HCT116 (cell line): ENCODE results near the gene PLSCR1. TPM values are rescaled to one million over a fixed set of nuclear protein-coding genes. Genes with fewer than 3 reads are reported as not detected.
"Not testable (repeated sequence)": the region's sequence is repeated elsewhere in the genome, so short reads cannot be mapped to it uniquely, and the experiment has no call there.

ENCODE experiments used
- ATAC-seq: fragments of 200-7000 bp; cut with Tn5 transposase; 2 replicates; pipeline ENCODE4 v1.9.1; 2020; ENCODE audit warnings: mild to moderate bottlenecking, moderate library complexity
- BruUV-seq: library from RNA; stranded (reverse); fragments of 400-500 nt; replicated peaks from 2 replicates; lab custom pipeline; 2021; lab: Mats Ljungman, UMichigan
- CTCF ChIA-PET: fragments of 300-600 bp; sonication (Branson Sonifier 250); formaldehyde crosslinking; loops from one replicate; lab custom pipeline; 2021; ENCODE audit warnings: antibody characterized with exemption; lab: Charles Lee
- POLR2A ChIA-PET: fragments of 300-600, 350-600 bp; sonication (Branson Sonifier 250); formaldehyde crosslinking; loops from one replicate; lab custom pipeline; 2021; ENCODE audit warnings: antibody characterized with exemption; lab: Charles Lee
- RAD21 ChIA-PET, 2 experiments: fragments of 300-600 bp; sonication (Branson Sonifier 250); formaldehyde crosslinking; loops; one replicate each; lab custom pipeline; 2023; ENCODE audit warnings: low total read pairs in 2 of 2; ENCODE audit not compliant: uncharacterized antibody in 2 of 2, unreplicated experiment in 2 of 2, low non-redundant PET in 1 of 2; lab: Charles Lee
- DNase-seq: peaks from one replicate; pipeline ENCODE4 v3.0.0-alpha.2; 2010; ENCODE audit warnings: low read depth, low spot score
- H2AFZ ChIP-seq: fragments of 200-600 bp; shearing (Covaris generic), sonication (generic); 2 replicates; pipeline ENCODE4 v1.6.1; 2017; ENCODE audit warnings: low read depth, mixed run types, mixed read lengths, antibody characterized with exemption, low read length; ENCODE audit not compliant: poor library complexity, severe bottlenecking
- H3K27ac ChIP-seq: 2 replicates; pipeline ENCODE4 v1.5.1; 2012; ENCODE audit warnings: low read depth, low read length
- H3K27me3 ChIP-seq: fragments of 200-600 bp; sonication (generic); 2 replicates; pipeline ENCODE4 v1.6.1; 2016; ENCODE audit warnings: mixed run types, low read length, mixed read lengths; ENCODE audit not compliant: insufficient read depth
- H3K36me3 ChIP-seq, 2 experiments: fragments of 200-500 bp in 1 of 2; fragments of 200-600 bp in 1 of 2; sonication (Bioruptor generic) in 1 of 2; sonication (generic) in 1 of 2; 2 replicates each; pipeline versions ENCODE4 v1.5.1 to v1.6.1; 2014 to 2016; ENCODE audit warnings: low read length in 2 of 2, inconsistent platforms in 1 of 2, mixed read lengths in 1 of 2, mixed run types in 1 of 2; ENCODE audit not compliant: insufficient read depth in 2 of 2, control insufficient read depth in 1 of 2
- H3K4me1 ChIP-seq, 2 experiments: fragments of 200-600 bp in 1 of 2; sonication (generic) in 1 of 2; 2 replicates each; pipeline versions ENCODE4 v1.5.1 to v1.6.1; 2012 to 2017; ENCODE audit warnings: low read length in 2 of 2, inconsistent platforms in 1 of 2, mild to moderate bottlenecking in 1 of 2, mixed read lengths in 1 of 2, mixed run types in 1 of 2, moderate library complexity in 1 of 2; ENCODE audit not compliant: insufficient read depth in 2 of 2, control insufficient read depth in 1 of 2
- H3K4me2 ChIP-seq: fragments of 200-600 bp; sonication (generic); 2 replicates; pipeline ENCODE4 v1.6.1; 2017; ENCODE audit warnings: mixed run types, low read length, mixed read lengths
- H3K4me3 ChIP-seq, 2 experiments: fragments of 200-600 bp in 1 of 2; sonication (generic) in 1 of 2; replicated peaks in 1 of 2; 2 replicates each; pipeline ENCODE4 v1.5.1; 2011 to 2016; ENCODE audit warnings: low read length in 2 of 2, control low read depth in 1 of 2, low read depth in 1 of 2, mild to moderate bottlenecking in 1 of 2, mixed read lengths in 1 of 2, mixed run types in 1 of 2
- H3K79me2 ChIP-seq: fragments of 200-600 bp; sonication (generic); 2 replicates; pipeline ENCODE4 v1.6.1; 2017; ENCODE audit warnings: mild to moderate bottlenecking, mixed run types, low read length, moderate library complexity, mixed read lengths; ENCODE audit not compliant: insufficient read depth
- H3K9ac ChIP-seq: fragments of 200-600 bp; sonication (generic); 2 replicates; pipeline ENCODE4 v1.6.1; 2016; ENCODE audit warnings: low read length, mixed read lengths
- H3K9me2 ChIP-seq: fragments of 200-600 bp; sonication (generic), shearing (Covaris generic); 2 replicates; pipeline ENCODE4 v1.6.1; 2017; ENCODE audit warnings: mixed run types, mild to moderate bottlenecking, moderate library complexity; ENCODE audit not compliant: insufficient read depth
- H3K9me3 ChIP-seq, 2 experiments: fragments of 200-500 bp in 1 of 2; fragments of 200-600 bp in 1 of 2; sonication (Bioruptor generic) in 1 of 2; sonication (generic) in 1 of 2; 2 replicates each; pipeline ENCODE4 v1.6.1; 2014 to 2017; ENCODE audit warnings: low read length in 2 of 2, mixed read lengths in 2 of 2, inconsistent platforms in 1 of 2, low read depth in 1 of 2, mild to moderate bottlenecking in 1 of 2, mixed run types in 1 of 2, moderate library complexity in 1 of 2; ENCODE audit not compliant: control insufficient read depth in 1 of 2, insufficient read depth in 1 of 2
- H4K20me1 ChIP-seq: fragments of 200-600 bp; sonication (generic), shearing (Covaris generic); 2 replicates; pipeline ENCODE4 v1.6.1; 2017; ENCODE audit warnings: mixed run types, mild to moderate bottlenecking, moderate library complexity; ENCODE audit not compliant: insufficient read depth
- CBX3 ChIP-seq: IDR thresholded peaks from 2 replicates; pipeline ENCODE4 v1.6.1; 2012; ENCODE audit warnings: low read depth
- EZH2phosphoT487 ChIP-seq: fragments of 200-600 bp; IDR thresholded peaks from 2 replicates; pipeline ENCODE4 v1.6.1; 2018; ENCODE audit warnings: antibody characterized with exemption, borderline replicate concordance
- FOSL1 ChIP-seq: IDR thresholded peaks from 2 replicates; pipeline ENCODE4 v1.6.1; 2012; ENCODE audit warnings: low read depth
- JUND ChIP-seq: IDR thresholded peaks from 2 replicates; pipeline ENCODE4 v1.6.1; 2012
- POLR2AphosphoS5 ChIP-seq: IDR thresholded peaks from 2 replicates; pipeline ENCODE4 v1.6.1; 2011; ENCODE audit warnings: mild to moderate bottlenecking, low read depth, low read length, moderate library complexity
- REST ChIP-seq: IDR thresholded peaks from 2 replicates; pipeline ENCODE4 v1.6.1; 2012; ENCODE audit warnings: low read depth
- SRF ChIP-seq: IDR thresholded peaks from 2 replicates; pipeline ENCODE4 v1.6.1; 2012; ENCODE audit warnings: low read depth
- ZBTB33 ChIP-seq: IDR thresholded peaks from 2 replicates; pipeline ENCODE4 v1.6.1; 2011; ENCODE audit warnings: mild to moderate bottlenecking, low read length, moderate library complexity; ENCODE audit not compliant: insufficient replicate concordance; ENCODE audit errors: extremely low read depth
- intact Hi-C: fragments of 100-400 bp; cut with micrococcal nuclease; formaldehyde crosslinking; loops from 2 replicates; pipeline ENCODE4 v1.10.0; 2022
- total RNA-seq: library from RNA; stranded (reverse); gene quantifications from one replicate; pipeline ENCODE4 v1.2.1, GENCODE V29; 2021; ENCODE audit not compliant: unreplicated experiment

PLSCR1 gene
- total RNA-seq, 1 experiment from 2014 or later: 44.2 TPM

GRCh38 chr3:146523531-146523930 lies 20.9 kb downstream of the PLSCR1 start:
- Histone ChIP-seq H3K9me3 (no peaks in the 10 kb centered on the region), H3K27ac (no peak overlapping the region), H3K79me2 (no peaks in the 10 kb centered on the region), H2AFZ (no peak overlapping the region), H3K4me3 (no peak overlapping the region), H3K4me2 (no peak overlapping the region), H4K20me1 (no peaks in the 10 kb centered on the region), H3K9me2 (no peaks in the 10 kb centered on the region; the same call in 1 of the 2 replicates), H3K36me3 (peaks cover 0 to 4% of the 10 kb centered on the region in 2 experiments; a peak in 1 of 4 replicates), H3K27me3 (no peaks in the 10 kb centered on the region), H3K9ac (no peak overlapping the region), H3K4me1 (no peaks in the 10 kb centered on the region)
- BruUV-seq: no TSS peak
- intact Hi-C loops: no loop called here
- DNase-seq: no peak
- ATAC-seq: no peak
- TF ChIP-seq FOSL1 (no peak), EZH2phosphoT487 (no peak), JUND (no peak), SRF (no peak), REST (no peak), POLR2AphosphoS5 (no peak), ZBTB33 (no peak), CBX3 (no peak)
- CTCF ChIA-PET: no interaction called here
- RAD21 ChIA-PET: no interaction called here
- POLR2A ChIA-PET: no interaction called here

DNA sequence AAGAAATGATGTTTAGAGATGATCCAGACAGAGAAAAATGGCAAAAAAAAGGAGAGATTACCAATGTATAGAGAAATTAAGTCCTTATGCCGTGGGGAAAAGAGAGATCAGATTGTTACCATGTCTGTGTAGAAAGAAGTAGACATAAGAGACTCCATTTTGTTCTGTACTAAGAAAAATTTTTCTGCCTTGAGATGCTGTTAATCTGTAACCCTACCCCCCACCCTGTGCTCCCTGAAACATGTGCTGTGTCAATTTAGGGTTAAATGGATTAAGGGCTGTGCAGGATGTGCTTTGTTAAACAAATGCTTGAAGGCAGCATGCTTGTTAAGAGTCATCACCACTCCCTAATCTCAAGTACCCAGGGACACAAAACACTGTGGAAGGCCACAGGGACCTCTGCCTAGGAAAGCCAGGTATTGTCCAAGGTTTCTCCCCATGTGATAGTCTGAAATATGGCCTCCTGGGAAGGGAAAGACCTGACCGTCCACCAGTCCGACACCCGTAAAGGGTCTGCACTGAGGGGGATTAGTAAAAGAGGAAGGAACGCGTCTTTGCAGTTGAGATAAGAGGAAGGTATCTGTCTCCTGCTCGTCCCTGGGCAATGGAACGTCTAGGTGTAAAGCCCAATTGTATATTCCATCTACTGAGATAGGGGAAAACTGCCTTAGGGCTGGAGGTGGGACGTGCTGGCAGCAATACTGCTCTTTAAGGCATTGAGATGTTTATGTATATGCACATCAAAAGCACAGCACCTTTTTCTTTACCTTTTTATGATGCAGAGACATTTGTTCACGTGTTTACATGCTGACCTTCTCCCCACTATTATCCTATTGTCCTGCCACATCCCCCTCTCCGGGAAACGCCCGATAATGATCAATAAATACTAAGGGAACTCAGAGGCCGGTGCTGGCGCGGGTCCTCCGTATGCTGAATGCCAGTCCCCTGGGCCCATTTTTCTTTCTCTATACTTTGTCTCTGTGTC lies 21.9 kb downstream of the PLSCR1 start:
- H3K79me2 ChIP-seq, DNase-seq, H2AFZ ChIP-seq, CTCF ChIA-PET, H4K20me1 ChIP-seq, BruUV-seq, H3K27me3 ChIP-seq, H3K9ac ChIP-seq, intact Hi-C loops, ATAC-seq, POLR2A ChIA-PET, H3K4me2 ChIP-seq, H3K4me1 ChIP-seq, H3K36me3 ChIP-seq, H3K9me3 ChIP-seq, H3K9me2 ChIP-seq, H3K4me3 ChIP-seq, RAD21 ChIA-PET, H3K27ac ChIP-seq: not testable (repeated sequence)
